ENCODE measurements around the gene ITGA7. TPM values are rescaled to one million over a fixed set of nuclear protein-coding genes. Genes with fewer than 3 reads are reported as not detected.

ITGA7 gene
- total RNA-seq, 3 donors from 2014 or later: 20.5 to 190 (median 33.1) TPM

- H3K27ac ChIP-seq: peak overlapping the region; percentile 96 to 97
- H3K4me1 ChIP-seq: peaks cover 16 to 24% of the 10 kb centered on the region in 2 donors
- no peaks in the 10 kb centered on the region for H3K36me3 ChIP-seq
- DNase-seq (ENCODE audit: low spot score in 2 of 2): no peak
- TF ChIP-seq POLR2A (IDR thresholded peaks at IDR 0.05) (no peak), CTCF (IDR thresholded peaks at IDR 0.05) (no peak), POLR2AphosphoS5 (IDR thresholded peaks at IDR 0.05) (no peak)
- peak overlapping the region; percentile 76 to 79 (median 78) for H3K4me3 ChIP-seq
- intact Hi-C loops (cut with DNase I; ENCODE audit: low total_unique reads): no loop called here
- H3K9me3 ChIP-seq: no peaks in the 10 kb centered on the region
- no peaks in the 10 kb centered on the region for H3K27me3 ChIP-seq
These were observed 9.6 kb upstream of the ITGA7 start for GRCh38 chr12:55717011-55718007.

GRCh38 chr12:55716582-55716957, 8.9 kb upstream of the ITGA7 start:
- Histone ChIP-seq H3K4me3 (peak overlapping the region; percentile 76 to 79 (median 78)), H3K27me3 (no peaks in the 10 kb centered on the region), H3K27ac (peak overlapping the region; percentile 96 to 97), H3K9me3 (no peaks in the 10 kb centered on the region), H3K36me3 (no peaks in the 10 kb centered on the region), H3K4me1 (peaks cover 16 to 24% of the 10 kb centered on the region in 2 donors)
- no peak for DNase-seq (ENCODE audit: low spot score in 2 of 2)
- TF ChIP-seq CTCF (IDR thresholded peaks at IDR 0.05): no peak
- TF ChIP-seq POLR2A (IDR thresholded peaks at IDR 0.05): no peak
- no peak for TF ChIP-seq POLR2AphosphoS5 (IDR thresholded peaks at IDR 0.05)
- intact Hi-C loops (cut with DNase I; ENCODE audit: low total_unique reads): no loop called here

- no peaks in the 10 kb centered on the region for H3K9me3 ChIP-seq
- TF ChIP-seq POLR2A (IDR thresholded peaks at IDR 0.05) (no peak), POLR2AphosphoS5 (IDR thresholded peaks at IDR 0.05) (peak; percentile 92 to 98 (median 97)), CTCF (IDR thresholded peaks at IDR 0.05) (peak in 2 of 3 donors; percentile 10 to 31)
- no peaks in the 10 kb centered on the region for H3K36me3 ChIP-seq
- peaks cover 13 to 24% of the 10 kb centered on the region in 2 donors for H3K4me1 ChIP-seq
- H3K27ac ChIP-seq: peak within 1 kb of the TSS; percentile 96 to 97
- H3K4me3 ChIP-seq: peak within 1 kb of the TSS; percentile 76 to 79 (median 78)
- DNase-seq (ENCODE audit: low spot score in 2 of 2): peak; percentile 92 to 94
- no peaks in the 10 kb centered on the region for H3K27me3 ChIP-seq
- intact Hi-C loops (cut with DNase I; ENCODE audit: low total_unique reads): no loop called here
These were observed 8.3 kb upstream of the ITGA7 start, which contains the start of gene BLOC1S1 for GRCh38 chr12:55715833-55716581. Gene BLOC1S1, plus strand, starts transcription at chr12:55716046. Its CDS starts 6 bp downstream, at chr12:55716052.

- no peaks in the 10 kb centered on the region for H3K36me3 ChIP-seq
- H3K4me1 ChIP-seq: peaks cover 12 to 23% of the 10 kb centered on the region in 2 donors
- H3K4me3 ChIP-seq: peak overlapping the region; percentile 76 to 79 (median 78)
- no peaks in the 10 kb centered on the region for H3K27me3 ChIP-seq
- peak overlapping the region; percentile 96 to 97 for H3K27ac ChIP-seq
- H3K9me3 ChIP-seq: no peaks in the 10 kb centered on the region
- intact Hi-C loops (cut with DNase I; ENCODE audit: low total_unique reads): no loop called here
- no peak for DNase-seq (ENCODE audit: low spot score in 2 of 2)
- TF ChIP-seq POLR2AphosphoS5 (IDR thresholded peaks at IDR 0.05): no peak
- no peak for TF ChIP-seq POLR2A (IDR thresholded peaks at IDR 0.05)
- TF ChIP-seq CTCF (IDR thresholded peaks at IDR 0.05): no peak
These were observed 7.6 kb upstream of the ITGA7 start for GRCh38 chr12:55715169-55715764.
